SHP77 (cell line): Measurements from ENCODE around the gene NKD2.
"Not testable (repeated sequence)": the region's sequence is repeated elsewhere in the genome, so short reads cannot be mapped to it uniquely, and the experiment has no call there.

ENCODE experiments used
- DNase-seq, 2 experiments: peaks; one replicate each; lab custom pipeline; 2025; lab: John Stamatoyannopoulos, UW

The NKD2 gene

DNA sequence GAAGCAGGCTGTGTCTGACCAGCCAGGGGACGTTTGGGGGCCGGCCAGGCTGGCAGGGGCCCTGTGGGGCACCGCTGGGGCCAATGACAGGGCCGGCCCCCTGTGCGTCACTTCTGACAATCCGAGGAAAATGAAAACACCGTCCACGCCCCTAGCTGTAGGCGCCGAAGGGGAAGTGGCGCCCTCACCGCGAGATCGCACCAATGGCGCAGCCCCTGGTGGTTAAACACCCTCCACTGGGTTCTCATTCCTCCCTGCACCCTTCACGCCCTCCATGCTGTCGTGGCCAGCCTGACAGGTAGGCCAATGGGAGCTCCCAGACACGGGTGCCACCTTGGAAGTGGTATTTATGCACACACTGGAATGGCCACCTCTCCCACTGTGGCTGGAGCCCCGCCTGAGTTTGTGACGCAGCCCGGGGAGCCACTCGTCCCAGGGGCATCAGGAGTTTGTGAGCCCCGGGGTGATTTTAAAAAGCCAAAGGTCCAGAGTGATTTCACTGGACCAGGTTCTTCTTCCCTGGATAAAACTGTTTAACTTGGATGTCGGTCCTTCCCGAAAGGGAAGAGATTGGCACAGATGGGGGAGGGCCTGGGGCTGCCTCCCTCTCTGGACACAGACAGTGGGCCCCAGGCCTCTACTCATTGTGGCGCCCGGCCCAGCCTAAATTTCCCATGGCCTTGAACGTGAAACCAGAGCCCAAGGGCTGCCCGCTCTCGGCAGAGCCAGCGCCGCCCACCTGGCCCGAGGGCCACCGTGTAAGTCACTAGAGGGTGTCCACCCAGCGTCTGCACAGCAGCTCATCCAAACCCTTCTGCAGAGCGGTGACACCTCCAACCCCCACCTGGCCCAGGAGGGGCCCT, 49.7 kb downstream of the NKD2 start:
- no peak for DNase-seq

DNA sequence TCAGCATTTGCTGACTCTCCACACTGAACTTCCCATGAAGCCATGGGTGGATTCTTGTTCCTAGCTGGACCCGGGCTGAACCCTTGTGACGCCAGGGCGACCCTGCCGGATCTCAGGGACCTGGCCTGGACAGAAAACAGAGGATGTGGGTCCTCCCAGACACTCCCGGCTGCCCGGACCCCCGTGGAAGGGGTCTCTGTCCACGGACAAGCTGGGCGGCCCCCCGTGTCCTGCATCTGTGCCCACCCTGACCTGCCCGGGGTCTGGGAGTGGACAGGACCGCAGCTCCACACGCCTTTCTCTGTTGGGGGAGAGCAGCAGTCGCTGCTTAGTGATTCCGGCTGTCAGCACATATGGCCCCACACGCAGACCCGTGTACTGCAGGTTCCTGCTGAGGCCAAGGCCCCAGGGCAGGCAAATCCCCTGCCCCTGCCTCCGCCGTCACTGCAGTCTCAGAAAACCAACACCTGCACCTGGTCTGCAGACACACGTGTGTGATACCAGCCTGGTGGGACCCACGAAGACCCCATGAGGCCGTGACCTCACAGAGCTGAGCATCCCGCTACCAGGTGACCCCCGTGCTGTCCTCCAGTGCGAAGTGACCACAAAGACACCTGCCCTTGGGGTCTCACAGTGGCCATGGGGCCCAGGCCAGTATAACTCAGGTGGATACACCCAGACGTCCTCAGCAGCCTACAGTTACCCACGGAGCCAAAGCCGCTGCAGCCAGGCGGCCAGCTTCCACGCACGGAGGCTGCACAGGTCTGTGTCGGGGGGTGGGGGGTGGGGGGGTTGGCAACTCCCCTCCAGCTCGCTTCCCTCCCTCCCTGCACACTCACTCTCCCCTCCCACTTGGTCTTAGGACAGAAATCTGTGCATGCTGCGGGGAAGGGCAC, 50.6 kb downstream of the NKD2 start:
- no peak for DNase-seq

DNA sequence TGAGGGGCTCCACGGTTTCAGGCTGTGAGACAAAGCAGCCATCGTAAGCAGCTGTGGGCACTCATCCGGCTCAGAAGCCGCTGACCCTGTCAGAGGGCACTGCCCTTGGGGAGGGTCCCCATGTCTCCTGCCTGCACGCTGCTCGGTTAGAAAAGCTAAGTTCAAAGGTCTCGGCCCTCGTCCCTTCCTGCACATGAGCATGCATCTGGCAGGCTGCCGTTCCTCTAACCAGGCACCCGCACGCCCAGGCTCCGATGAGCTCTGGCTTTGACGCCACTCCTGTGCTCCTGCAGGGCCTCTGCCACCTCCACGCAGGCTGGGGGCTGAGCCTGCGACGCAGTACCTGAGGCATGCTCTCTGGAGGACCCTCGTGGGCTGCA, 51.3 kb downstream of the NKD2 start:
- DNase-seq = no peak

DNA sequence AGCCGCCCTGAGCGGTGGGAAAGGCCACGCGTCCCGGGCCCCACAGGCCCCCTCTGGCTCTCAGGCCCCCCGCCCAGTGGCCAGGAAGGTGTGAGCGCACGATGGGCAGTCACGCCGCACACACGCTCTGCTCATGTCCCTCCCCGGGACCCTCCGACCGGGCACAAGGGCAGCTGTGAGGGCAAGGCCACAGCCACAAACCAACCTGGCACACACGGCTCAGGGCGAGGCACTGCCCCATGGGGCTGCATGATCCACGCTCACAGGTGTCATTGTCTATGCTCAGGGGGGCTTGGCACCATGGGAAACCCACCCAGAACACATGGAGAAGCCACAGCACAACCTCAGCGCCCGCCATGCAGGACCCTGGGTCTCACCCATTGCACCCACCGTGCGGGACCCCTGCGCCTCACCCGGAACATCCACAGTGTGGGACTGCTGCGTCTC, 52.0 kb downstream of the NKD2 start:
- no peak for DNase-seq

DNA sequence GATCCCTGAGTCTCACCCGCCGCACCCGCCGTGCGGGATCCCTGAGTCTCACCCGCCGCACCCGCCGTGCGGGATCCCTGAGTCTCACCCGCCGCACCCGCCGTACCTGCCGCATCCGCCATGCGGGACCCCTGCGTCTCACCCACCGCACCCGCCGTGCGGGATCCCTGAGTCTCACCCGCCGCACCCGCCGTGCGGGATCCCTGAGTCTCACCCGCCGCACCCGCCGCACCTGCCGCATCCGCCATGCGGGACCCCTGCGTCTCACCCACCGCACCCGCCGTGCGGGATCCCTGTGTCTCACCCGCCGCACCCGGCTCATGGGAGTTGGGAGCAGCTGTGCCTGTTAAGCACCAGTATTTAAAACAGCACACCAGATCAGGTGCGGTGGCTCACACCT, 52.7 kb downstream of the NKD2 start:
- DNase-seq = not testable (repeated sequence)

DNA sequence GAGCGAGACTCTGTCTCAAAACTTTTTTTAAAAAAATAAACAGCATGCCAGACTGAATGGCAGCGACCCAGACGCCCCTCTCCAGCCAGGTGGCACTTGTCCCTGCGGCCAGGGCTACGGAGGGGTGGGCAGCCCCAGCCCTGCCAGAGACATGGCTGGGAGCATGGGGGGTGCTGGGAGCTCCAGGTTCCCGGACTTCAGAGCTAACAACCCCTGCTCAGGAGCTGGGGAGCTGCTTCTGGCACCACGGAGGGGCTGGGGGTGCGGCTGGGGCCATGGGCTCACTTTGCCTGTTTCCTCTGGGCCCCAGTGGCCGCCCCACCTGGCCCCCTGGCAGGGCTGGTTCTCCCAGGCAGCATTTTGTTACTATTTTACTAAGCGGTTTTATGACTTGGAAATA, 53.3 kb downstream of the NKD2 start:
- DNase-seq = no peak

DNA sequence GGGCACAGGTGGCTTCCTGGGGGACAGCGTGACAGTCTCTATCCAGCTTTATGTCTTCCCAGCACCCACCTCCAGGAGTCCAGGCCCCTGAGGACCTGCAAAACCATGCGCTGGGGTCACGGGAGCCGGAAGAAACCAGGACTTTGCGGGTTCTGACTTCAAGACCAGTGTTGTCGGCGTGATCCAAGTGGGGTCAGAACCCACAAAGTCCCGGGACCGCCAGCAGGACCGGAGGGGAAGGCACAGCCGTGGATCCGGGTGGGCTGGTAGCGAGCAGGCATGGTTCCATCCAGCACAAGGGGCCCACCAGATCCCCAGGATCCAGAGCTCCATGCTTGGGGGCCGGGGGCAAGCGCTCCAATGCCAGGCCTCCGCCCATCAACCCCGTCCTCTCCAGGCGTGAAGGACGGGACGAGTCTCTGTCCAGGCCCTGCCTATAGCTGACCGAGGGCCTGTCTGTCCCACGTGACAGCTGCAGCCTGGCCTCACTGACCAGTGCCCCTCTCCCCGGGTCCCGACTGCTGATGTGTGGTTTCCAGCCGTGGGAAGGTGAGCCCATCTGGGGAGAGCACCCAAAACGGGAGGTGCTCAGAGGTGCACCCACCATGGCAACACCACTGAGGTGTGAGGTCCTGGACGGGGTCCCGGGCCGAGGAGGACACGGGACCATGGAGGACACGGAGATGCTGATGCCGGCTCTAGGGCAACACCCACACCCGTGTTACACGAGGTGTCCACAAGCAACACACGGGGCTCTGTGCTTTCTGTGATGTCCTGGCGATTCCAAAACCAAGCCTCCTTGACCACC, 54.4 kb downstream of the NKD2 start:
- DNase-seq = no peak

DNA sequence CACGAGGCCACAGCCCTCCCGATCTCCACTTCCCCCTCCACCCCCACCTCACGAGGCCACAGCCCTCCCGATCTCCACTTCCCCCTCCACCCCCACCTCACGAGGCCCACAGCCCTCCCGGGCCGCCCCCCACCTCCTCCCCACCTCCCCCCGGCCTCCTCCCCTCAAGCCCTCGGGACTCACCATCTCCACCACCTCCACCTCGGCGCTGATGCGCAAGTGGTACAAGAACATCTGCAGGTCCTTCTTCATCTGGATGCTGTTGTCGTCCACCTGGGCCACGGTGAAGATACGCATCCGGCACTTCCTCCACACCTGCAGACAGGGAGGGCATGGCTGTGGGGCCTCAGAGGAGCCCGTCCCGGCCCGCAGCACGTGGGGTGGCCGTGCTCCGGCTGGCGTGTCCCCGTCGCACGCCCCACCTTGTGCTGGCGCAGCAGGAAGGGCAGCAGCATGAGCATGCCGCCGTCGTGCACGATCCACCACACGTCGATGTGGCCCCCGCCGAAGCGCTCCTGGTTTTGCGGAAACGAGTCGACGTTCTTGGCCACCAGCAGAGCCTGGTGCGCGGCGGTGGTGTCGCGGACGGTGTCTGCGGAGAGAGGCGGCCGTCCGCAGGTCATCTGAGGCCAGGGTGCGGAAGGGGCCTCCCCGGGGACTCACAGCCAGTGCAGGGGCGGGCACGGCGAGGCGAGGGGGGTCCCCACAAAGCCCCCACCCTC, 55.2 kb downstream of the NKD2 start:
- DNase-seq = no peak

DNA sequence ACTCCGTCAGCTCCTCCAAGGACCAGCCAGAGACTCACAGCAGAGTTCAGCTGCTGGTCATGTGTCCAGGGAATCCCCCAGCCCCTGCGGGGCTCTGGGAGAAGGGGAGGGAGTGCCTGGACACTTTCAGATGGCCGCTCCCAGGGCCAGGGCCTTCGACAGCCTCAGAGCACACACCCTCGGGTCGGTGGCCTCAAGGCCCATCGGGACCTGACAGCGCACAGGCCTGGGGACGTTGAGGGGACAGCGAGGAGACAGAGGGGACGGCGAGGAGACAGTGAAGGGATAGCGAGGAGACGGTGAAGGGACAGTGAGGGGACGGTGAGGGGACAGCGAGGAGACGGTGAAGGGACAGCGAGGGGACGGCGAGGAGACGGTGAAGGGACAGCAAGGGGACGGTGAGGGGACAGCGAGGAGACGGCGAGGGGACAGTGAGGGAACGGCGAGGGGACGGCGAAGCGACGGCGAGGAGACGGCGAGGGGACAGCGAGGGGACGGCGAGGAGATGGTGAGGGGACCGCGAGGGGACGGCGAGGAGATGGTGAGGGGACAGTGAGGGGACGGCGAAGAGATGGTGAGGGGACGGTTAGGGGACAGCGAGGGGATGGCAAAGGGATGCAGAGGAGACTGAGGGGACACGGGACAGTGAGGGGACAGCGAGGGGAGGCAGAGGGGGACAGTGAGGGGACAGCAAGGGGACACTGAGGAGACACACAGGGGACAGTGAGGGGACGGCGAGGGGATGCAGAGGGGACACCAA, 56.0 kb downstream of the NKD2 start:
- DNase-seq = no peak

DNA sequence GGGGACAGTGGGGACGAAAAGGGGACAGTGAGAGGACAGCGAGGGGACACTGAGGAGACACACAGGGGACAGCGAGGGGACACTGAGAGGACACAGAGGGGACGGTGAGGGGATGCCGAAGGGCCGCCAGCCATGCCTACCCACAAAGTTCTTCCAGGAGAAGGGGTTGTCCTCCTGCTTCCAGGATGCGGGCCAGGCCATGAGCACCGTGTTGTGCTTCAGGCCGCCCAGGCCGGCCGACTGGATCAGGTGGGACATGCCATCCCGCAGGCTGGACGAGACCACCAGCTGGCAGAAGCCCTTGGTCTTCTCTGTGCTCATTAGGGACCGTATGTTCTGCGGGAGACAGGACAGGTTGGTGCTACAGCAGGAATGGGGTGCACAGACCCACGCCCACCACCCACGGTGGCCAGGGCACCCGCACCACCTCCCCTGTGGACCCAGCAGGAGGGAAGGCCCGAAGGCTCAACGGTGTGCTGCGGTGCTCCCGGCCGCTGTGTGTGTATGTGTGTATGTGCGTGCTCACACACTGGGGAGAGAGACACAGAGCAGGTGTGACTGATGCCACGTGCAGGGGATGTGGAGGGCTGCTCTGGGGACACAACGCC, 56.6 kb downstream of the NKD2 start:
- no peak for DNase-seq

DNA sequence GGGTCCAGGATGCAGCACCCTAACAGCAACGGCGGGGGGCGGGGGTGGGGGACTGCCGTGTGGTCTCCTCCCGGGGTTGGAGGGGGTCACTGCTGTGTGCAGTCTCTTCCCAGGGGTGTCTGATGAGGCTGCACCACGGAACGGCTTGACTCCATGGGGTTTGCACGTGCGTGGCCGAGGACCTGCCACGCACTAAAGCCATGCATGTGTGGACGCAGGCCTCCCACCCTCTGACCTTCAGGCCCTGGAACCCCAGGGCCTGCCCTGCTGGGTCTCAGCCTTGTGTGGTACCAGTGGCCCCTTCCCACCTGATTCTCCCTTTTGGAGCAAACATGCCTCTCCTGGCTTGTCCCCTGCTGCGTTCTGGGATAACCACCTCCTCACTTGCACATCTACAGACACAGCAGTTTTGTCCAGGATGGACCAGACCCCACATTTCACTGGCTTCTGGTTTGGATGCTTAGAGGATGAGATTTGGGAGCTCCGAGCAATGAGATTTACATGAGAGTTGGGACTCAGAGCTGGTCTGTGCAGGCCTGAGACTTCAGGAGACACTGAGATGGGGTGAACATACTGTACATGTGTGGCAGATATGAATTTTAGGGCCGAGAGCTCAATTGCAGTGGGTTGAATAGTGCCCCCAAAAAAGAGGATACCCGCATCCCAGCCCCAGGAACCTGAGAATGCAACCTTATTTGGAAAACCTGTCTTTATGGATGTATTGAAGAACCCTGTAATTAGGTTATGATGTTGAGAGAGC, 57.5 kb downstream of the NKD2 start:
- DNase-seq = no peak

DNA sequence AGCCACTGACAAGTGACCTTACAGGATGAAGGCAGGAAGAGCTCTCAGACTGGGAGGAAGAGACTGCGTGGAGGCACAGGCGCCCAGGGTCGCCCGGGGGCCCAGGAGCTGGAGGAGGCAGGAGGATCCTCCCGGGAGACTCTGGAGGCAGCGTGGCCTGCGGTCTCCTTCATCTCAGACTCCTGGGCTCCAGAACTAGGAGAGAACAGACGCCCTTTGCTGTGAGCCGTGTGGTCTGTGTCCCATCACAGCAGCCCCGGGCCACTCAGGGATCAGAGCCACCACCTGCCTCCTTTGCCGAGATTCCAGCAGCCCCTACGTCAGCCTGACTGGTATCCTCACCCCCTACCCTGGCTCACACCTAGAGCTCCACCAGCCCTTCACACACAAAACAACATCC, 58.1 kb downstream of the NKD2 start:
- DNase-seq = no peak

DNA sequence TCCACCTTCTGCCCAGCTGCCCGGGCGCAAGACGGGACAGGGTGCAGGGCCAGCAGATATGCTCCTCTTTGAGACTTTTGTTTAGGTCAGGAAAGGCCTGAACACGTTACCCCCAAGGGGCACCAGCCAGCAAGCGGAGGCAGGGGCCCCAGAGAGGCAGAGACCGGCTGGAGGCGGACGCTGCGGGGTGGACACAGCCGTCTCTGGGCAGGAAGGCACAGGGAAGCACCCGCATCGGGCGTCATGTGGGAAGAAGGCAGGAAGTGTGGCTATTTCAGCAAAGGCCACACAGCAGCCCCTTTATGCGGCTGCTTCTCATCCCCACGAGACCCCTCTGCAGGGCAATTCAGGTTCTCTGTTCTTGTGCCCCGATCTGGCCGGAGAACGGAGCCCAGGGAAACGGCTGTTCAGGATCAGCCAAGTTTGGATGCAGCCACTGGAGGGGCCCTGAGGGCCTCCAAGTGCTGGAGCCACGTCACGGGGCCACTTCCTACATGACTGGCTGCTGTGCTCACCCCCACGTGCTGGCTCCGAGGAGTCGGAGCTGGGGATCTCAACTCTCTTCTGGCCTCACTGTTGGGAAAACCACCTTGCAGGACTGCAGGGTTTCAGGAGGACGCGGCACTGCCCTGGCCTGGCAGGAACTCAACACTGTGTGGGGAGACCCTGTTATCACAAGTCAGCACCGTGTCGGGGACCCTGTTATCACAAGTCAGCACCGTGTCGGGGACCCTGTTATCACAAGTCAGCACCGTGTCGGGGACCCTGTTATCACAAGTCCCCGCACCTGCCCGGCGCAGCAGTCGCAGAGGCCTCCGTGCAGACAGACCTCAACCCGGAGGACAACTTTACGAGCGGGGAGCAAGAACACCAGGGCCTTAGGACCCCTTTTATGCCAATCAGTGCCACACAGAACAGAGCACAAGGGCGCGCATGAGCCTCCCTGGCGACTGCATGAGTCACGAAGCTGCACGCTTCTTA, 58.8 kb downstream of the NKD2 start:
- DNase-seq = no peak

DNA sequence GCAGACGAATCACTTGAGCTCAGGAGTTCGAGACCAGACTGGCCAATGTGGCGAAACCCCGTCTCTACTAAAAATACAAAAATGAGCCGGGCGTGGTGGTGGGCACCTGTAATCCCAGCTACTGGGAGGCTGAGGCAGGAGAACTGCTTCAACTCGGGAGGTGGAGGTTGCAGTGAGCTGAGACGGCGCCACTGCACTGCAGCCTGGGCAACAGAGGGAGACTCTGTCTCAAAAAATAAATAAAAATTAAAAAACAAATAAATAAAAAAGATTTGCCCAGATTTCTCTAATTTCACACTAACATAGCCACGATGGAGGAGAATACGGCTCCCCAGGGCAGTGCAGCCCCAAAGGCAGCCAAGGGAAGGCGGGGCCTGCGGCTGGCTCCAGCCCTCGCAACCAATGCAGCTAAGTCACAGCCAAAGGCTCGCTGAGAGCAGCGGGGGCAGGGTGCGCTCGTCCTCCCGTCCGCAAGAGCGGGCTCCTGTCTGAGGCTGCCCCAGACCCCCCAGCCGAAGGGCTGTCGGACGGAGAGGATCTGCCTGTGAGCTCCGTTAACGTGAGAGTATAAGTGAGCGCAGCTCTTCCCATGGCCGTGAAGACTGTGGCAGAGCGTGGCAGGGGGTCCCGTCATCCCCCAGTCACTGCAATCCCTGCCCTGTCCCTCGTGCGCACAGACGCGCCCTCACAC, 59.7 kb downstream of the NKD2 start:
- no peak for DNase-seq

DNA sequence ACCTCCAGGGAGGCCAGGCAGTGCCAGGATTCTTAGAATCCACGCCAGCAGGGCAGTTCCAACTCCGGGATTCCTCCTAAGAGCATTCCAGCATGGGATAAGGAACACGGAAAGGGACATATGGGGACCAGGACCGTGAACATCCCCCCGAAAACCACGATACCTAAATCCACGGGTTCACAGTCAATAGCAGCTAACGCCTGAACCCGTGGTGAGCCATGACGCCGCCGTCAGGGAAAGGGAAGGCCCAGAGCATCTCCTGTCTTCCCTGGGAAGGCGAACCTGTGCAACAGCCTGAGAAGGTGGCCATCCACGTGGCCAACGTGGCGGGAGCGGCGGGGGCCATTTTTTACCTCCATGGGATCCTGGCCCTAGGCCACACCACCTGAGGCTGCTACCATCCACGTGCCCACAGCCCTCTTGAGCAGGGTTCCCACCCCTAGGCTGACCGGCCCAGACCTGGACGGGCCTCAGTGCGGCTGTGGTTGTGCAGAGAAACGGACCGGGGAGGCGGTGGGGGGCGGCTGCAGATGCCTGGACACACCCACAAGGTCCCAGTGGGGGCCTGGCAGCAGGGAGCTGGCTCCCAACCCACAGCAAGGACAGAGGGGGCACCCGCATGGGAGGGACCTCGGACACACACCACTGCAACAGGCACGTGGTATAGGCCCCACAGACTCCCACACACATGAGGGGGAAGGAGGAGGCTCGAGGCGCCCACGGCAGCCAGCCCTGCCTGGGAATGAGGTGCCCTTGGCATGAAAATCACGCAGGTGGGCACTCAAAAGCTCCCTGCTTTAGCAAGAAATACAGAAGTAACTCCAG, 60.5 kb downstream of the NKD2 start:
- no peak for DNase-seq

DNA sequence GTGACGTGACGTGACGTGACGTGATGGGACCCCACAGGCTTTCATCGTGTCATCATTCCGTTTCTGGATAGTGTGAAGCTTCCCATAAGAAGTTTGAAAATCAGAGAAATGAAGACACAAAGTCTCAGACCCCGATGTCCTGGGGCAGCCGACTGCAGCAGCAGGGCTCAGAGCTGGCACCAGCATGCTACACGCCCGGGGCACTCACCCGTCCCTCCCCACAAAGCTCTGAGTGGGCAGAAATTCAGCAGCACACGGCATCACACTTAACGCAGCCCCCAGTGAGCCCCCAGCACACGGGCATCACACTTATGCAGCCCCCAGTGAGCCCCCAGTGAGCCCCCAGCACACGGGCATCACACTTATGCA, 61.1 kb downstream of the NKD2 start:
- no peak for DNase-seq
